Naive B cell (primary cell): ENCODE measurements around the gene AP3S2. TPM values are rescaled to one million over a fixed set of nuclear protein-coding genes. Genes with fewer than 3 reads are reported as not detected.
A peak's percentile ranks its signal among the peaks of the same experiment; 100 is the strongest.
"Not testable (repeated sequence)": the region's sequence is repeated elsewhere in the genome, so short reads cannot be mapped to it uniquely, and the experiment has no call there.

Source experiments
- ATAC-seq, 2 donors: fragments of 150-1000 bp; cut with Tn5 transposase; 2 replicates each; pipeline ENCODE4 v1.10.0; 2021; ENCODE audit warnings: low read depth in 2 of 2, mild to moderate bottlenecking in 2 of 2, moderate library complexity in 2 of 2
- DNase-seq: peaks from one replicate; pipeline ENCODE4 v3.0.0; 2022
- H3K27ac Mint-ChIP-seq, 6 donors: one replicate each; pipeline ENCODE4 v1.8.0; 2020 to 2022; ENCODE audit warnings: mild to moderate bottlenecking in 6 of 6, mixed read lengths in 6 of 6, moderate library complexity in 5 of 6, inconsistent platforms in 2 of 6
- H3K27me3 Mint-ChIP-seq, 3 donors: one replicate each; pipeline ENCODE4 v1.8.0; 2021 to 2022; ENCODE audit warnings: mixed read lengths in 3 of 3, mild to moderate bottlenecking in 1 of 3
- H3K36me3 Mint-ChIP-seq, 2 donors: one replicate each; pipeline ENCODE4 v1.8.0; 2020 to 2022; ENCODE audit warnings: mixed read lengths in 2 of 2, inconsistent platforms in 1 of 2, mild to moderate bottlenecking in 1 of 2
- H3K4me1 Mint-ChIP-seq, 3 donors: one replicate each; pipeline ENCODE4 v1.8.0; 2020 to 2022; ENCODE audit warnings: mixed read lengths in 3 of 3, inconsistent platforms in 1 of 3, mild to moderate bottlenecking in 1 of 3, moderate library complexity in 1 of 3
- H3K4me3 Mint-ChIP-seq, 8 donors: one replicate each; pipeline ENCODE4 v1.8.0; 2020 to 2022; ENCODE audit warnings: mild to moderate bottlenecking in 8 of 8, mixed read lengths in 8 of 8, moderate library complexity in 8 of 8, inconsistent platforms in 2 of 8
- H3K9me3 Mint-ChIP-seq, 7 donors: one replicate each; pipeline ENCODE4 v1.8.0; 2020 to 2022; ENCODE audit warnings: mixed read lengths in 7 of 7, mild to moderate bottlenecking in 5 of 7, inconsistent platforms in 2 of 7, moderate library complexity in 1 of 7
- polyA plus RNA-seq, 6 donors: library from polyadenylated mRNA; unstranded; fragments of 300-500 nt; fragmentation: Illumina TruSeq; gene quantifications; one replicate each; pipeline ENCODE4 v1.2.3, GENCODE V29; 2021; ENCODE audit warnings: low read depth in 6 of 6

Gene AP3S2
- polyA plus RNA-seq, 6 donors from 2014 or later: 19.3 to 40.9 (median 35.9) TPM

- no peaks in the 10 kb centered on the region for H3K27me3 Mint-ChIP-seq
- peak overlapping the region in 1 of 8 donors; percentile 36 for H3K4me3 Mint-ChIP-seq
- peak; percentile 61 to 64 for ATAC-seq
- H3K4me1 Mint-ChIP-seq: peaks cover 0 to 16% (median 10%) of the 10 kb centered on the region in 3 donors
- H3K36me3 Mint-ChIP-seq: no peaks in the 10 kb centered on the region
- no peaks in the 10 kb centered on the region for H3K9me3 Mint-ChIP-seq
- no peak overlapping the region for H3K27ac Mint-ChIP-seq
- DNase-seq: peak; percentile 46
These were observed 5.0 kb upstream of the AP3S2 start for GRCh38 chr15:89898614-89899294.

- H3K36me3 Mint-ChIP-seq: no peaks in the 10 kb centered on the region
- DNase-seq (no peak), ATAC-seq (no peak)
- peak overlapping the region in 1 of 8 donors; percentile 36 for H3K4me3 Mint-ChIP-seq
- no peak overlapping the region for H3K27ac Mint-ChIP-seq
- H3K27me3 Mint-ChIP-seq: no peaks in the 10 kb centered on the region
- H3K9me3 Mint-ChIP-seq: no peaks in the 10 kb centered on the region
- H3K4me1 Mint-ChIP-seq: peaks cover 0 to 22% (median 10%) of the 10 kb centered on the region in 3 donors
These were observed 4.4 kb upstream of the AP3S2 start for GRCh38 chr15:89898146-89898545.

GRCh38 chr15:89893027-89893426 lies 767 bp downstream of the AP3S2 start:
- H3K27ac Mint-ChIP-seq: peak overlapping the region in 5 of 6 donors; percentile 88 to 96 (median 93)
- DNase-seq (no peak), ATAC-seq (no peak)
- no peaks in the 10 kb centered on the region for H3K9me3 Mint-ChIP-seq
- H3K27me3 Mint-ChIP-seq: no peaks in the 10 kb centered on the region
- peak overlapping the region; percentile 93 to 99 (median 98) for H3K4me3 Mint-ChIP-seq
- no peaks in the 10 kb centered on the region for H3K36me3 Mint-ChIP-seq
- peaks cover 6 to 45% (median 8%) of the 10 kb centered on the region in 3 donors for H3K4me1 Mint-ChIP-seq

GRCh38 chr15:89888214-89888804 lies 5.5 kb downstream of the AP3S2 start:
- Mint-ChIP-seq H3K4me3 (no peak overlapping the region), H3K27me3 (no peaks in the 10 kb centered on the region), H3K9me3 (no peaks in the 10 kb centered on the region), H3K27ac (no peak overlapping the region), H3K4me1 (peaks cover 4 to 25% (median 6%) of the 10 kb centered on the region in 3 donors), H3K36me3 (peaks cover 0 to 3% of the 10 kb centered on the region in 2 donors)
- no peak for DNase-seq
- no peak for ATAC-seq

- ATAC-seq (no peak), DNase-seq (no peak)
- Mint-ChIP-seq H3K4me3 (no peak overlapping the region), H3K9me3 (no peaks in the 10 kb centered on the region), H3K27me3 (no peaks in the 10 kb centered on the region), H3K27ac (no peak overlapping the region), H3K36me3 (peaks cover 0 to 4% of the 10 kb centered on the region in 2 donors), H3K4me1 (peaks cover 0 to under 1% (median 0%) of the 10 kb centered on the region in 3 donors)
These were observed 8.2 kb downstream of the AP3S2 start for GRCh38 chr15:89885611-89886010.

GRCh38 chr15:89885179-89885578 lies 8.6 kb downstream of the AP3S2 start:
- not testable (repeated sequence) for DNase-seq, H3K36me3 Mint-ChIP-seq, H3K9me3 Mint-ChIP-seq, H3K27me3 Mint-ChIP-seq, H3K4me1 Mint-ChIP-seq, ATAC-seq, H3K4me3 Mint-ChIP-seq
- H3K27ac Mint-ChIP-seq: peak overlapping the region in 1 of 6 donors; percentile 24

- no peak overlapping the region for H3K27ac Mint-ChIP-seq
- DNase-seq (no peak), ATAC-seq (no peak)
- no peaks in the 10 kb centered on the region for H3K4me1 Mint-ChIP-seq
- no peaks in the 10 kb centered on the region for H3K27me3 Mint-ChIP-seq
- H3K36me3 Mint-ChIP-seq: peaks cover 0 to 4% of the 10 kb centered on the region in 2 donors
- H3K4me3 Mint-ChIP-seq: no peak overlapping the region
- no peaks in the 10 kb centered on the region for H3K9me3 Mint-ChIP-seq
These were observed 10.3 kb downstream of the AP3S2 start for GRCh38 chr15:89883518-89883917.

GRCh38 chr15:89880727-89881126 lies 13.1 kb downstream of the AP3S2 start:
- Mint-ChIP-seq H3K4me1 (no peaks in the 10 kb centered on the region), H3K4me3 (no peak overlapping the region), H3K36me3 (peaks cover 0 to 10% of the 10 kb centered on the region in 2 donors), H3K27ac (peak overlapping the region in 1 of 6 donors; percentile 63), H3K9me3 (no peaks in the 10 kb centered on the region), H3K27me3 (no peaks in the 10 kb centered on the region)
- ATAC-seq (no peak), DNase-seq (no peak)

- H3K4me3 Mint-ChIP-seq: no peak overlapping the region
- no peaks in the 10 kb centered on the region for H3K27me3 Mint-ChIP-seq
- H3K27ac Mint-ChIP-seq: no peak overlapping the region
- peaks cover 4 to 13% of the 10 kb centered on the region in 2 donors for H3K36me3 Mint-ChIP-seq
- no peak for DNase-seq
- H3K9me3 Mint-ChIP-seq: no peaks in the 10 kb centered on the region
- peaks cover 0 to 8% (median 0%) of the 10 kb centered on the region in 3 donors for H3K4me1 Mint-ChIP-seq
- ATAC-seq: no peak
These were observed 15.5 kb downstream of the AP3S2 start for GRCh38 chr15:89878323-89878722.

GRCh38 chr15:89877083-89877425 lies 16.7 kb downstream of the AP3S2 start:
- H3K27ac Mint-ChIP-seq: no peak overlapping the region
- H3K4me1 Mint-ChIP-seq: peaks cover 0 to 8% (median 0%) of the 10 kb centered on the region in 3 donors
- H3K4me3 Mint-ChIP-seq: no peak overlapping the region
- no peaks in the 10 kb centered on the region for H3K27me3 Mint-ChIP-seq
- peaks cover 4 to 12% of the 10 kb centered on the region in 2 donors for H3K36me3 Mint-ChIP-seq
- ATAC-seq (no peak), DNase-seq (no peak)
- H3K9me3 Mint-ChIP-seq: no peaks in the 10 kb centered on the region

- no peak for DNase-seq
- no peaks in the 10 kb centered on the region for H3K9me3 Mint-ChIP-seq
- no peak for ATAC-seq
- no peak overlapping the region for H3K4me3 Mint-ChIP-seq
- peaks cover 4 to 12% of the 10 kb centered on the region in 2 donors for H3K36me3 Mint-ChIP-seq
- H3K27me3 Mint-ChIP-seq: no peaks in the 10 kb centered on the region
- peaks cover 0 to 8% (median 0%) of the 10 kb centered on the region in 3 donors for H3K4me1 Mint-ChIP-seq
- peak overlapping the region in 1 of 6 donors; percentile 76 for H3K27ac Mint-ChIP-seq
These were observed 17.3 kb downstream of the AP3S2 start for GRCh38 chr15:89876396-89877082.

GRCh38 chr15:89875741-89876140 lies 18.1 kb downstream of the AP3S2 start:
- peaks cover 11 to 12% of the 10 kb centered on the region in 2 donors for H3K36me3 Mint-ChIP-seq
- no peaks in the 10 kb centered on the region for H3K27me3 Mint-ChIP-seq
- no peak for DNase-seq
- peak overlapping the region in 3 of 6 donors; percentile 50 to 83 (median 76) for H3K27ac Mint-ChIP-seq
- no peak overlapping the region for H3K4me3 Mint-ChIP-seq
- H3K9me3 Mint-ChIP-seq: no peaks in the 10 kb centered on the region
- peaks cover 0 to 8% (median 0%) of the 10 kb centered on the region in 3 donors for H3K4me1 Mint-ChIP-seq
- ATAC-seq: no peak

GRCh38 chr15:89874926-89875564 lies 18.7 kb downstream of the AP3S2 start:
- Mint-ChIP-seq H3K27ac (no peak overlapping the region), H3K9me3 (no peaks in the 10 kb centered on the region)
- peak; percentile 98 to 100 for ATAC-seq

More at GRCh38 chr15:89874926-89875564, 18.7 kb downstream of the AP3S2 start:
- Mint-ChIP-seq H3K27me3 (no peaks in the 10 kb centered on the region), H3K4me3 (no peak overlapping the region), H3K4me1 (peaks cover 0 to 8% (median 0%) of the 10 kb centered on the region in 3 donors), H3K36me3 (peaks cover 12 to 17% of the 10 kb centered on the region in 2 donors)
- peak; percentile 63 for DNase-seq
